AG09309 (cell line): ENCODE measurements around the gene TELO2.

Experiments used
- DNase-seq: peaks from one replicate; pipeline ENCODE4 v3.0.0-alpha.2; 2010; ENCODE audit warnings: low read depth
- H3K4me3 ChIP-seq: 2 replicates; pipeline ENCODE4 v1.5.1; 2011; ENCODE audit warnings: mild to moderate bottlenecking, low read depth, low read length, moderate library complexity; ENCODE audit not compliant: control insufficient read depth
- CTCF ChIP-seq: IDR thresholded peaks from 2 replicates; pipeline ENCODE4 v1.5.1; 2011; ENCODE audit warnings: mild to moderate bottlenecking, low read depth, low read length, inconsistent platforms; ENCODE audit not compliant: insufficient read depth, control insufficient read depth; ENCODE audit errors: missing control alignments

TELO2 gene

GRCh38 chr16:1533443-1533951 lies 40.3 kb downstream of the TELO2 start, which contains the start of gene TMEM204:
TMEM204 (plus strand) TSS chr16:1533666; CDS start chr16:1534276, 610 bp downstream.
- peak; percentile 40 for DNase-seq
- H3K4me3 ChIP-seq: peak within 1 kb of the TSS; percentile 50
- no peak for TF ChIP-seq CTCF

GRCh38 chr16:1534021-1535020 lies 41.2 kb downstream of the TELO2 start:
- no peak for TF ChIP-seq CTCF
- H3K4me3 ChIP-seq: peak overlapping the region; percentile 50
- no peak for DNase-seq

- no peak for DNase-seq
- no peak for TF ChIP-seq CTCF
- H3K4me3 ChIP-seq: peak overlapping the region; percentile 50
Measured at GRCh38 chr16:1535391-1536291, 42.5 kb downstream of the TELO2 start.

GRCh38 chr16:1536601-1537000 lies 43.4 kb downstream of the TELO2 start:
- DNase-seq: no peak
- no peak overlapping the region for H3K4me3 ChIP-seq
- TF ChIP-seq CTCF: no peak

GRCh38 chr16:1537138-1537577 lies 44.0 kb downstream of the TELO2 start:
- DNase-seq: no peak
- no peak for TF ChIP-seq CTCF
- H3K4me3 ChIP-seq: no peak overlapping the region

- no peak for TF ChIP-seq CTCF
Measured at GRCh38 chr16:1537763-1538289, 44.7 kb downstream of the TELO2 start.

More at GRCh38 chr16:1537763-1538289, 44.7 kb downstream of the TELO2 start:
- no peak overlapping the region for H3K4me3 ChIP-seq
- DNase-seq: no peak
